Subcutaneous adipose tissue (tissue), 4 donors: ENCODE results near the gene WNK2. TPM values are rescaled to one million over a fixed set of nuclear protein-coding genes. Genes with fewer than 3 reads are reported as not detected.

Experiments
- total RNA-seq, 4 donors: library from RNA; depleted of rRNA; stranded (reverse); fragments of >200 nt; gene quantifications; one replicate each; pipeline ENCODE4 v1.1.0, GENCODE V29; 2016
- TF ChIP-seq, protein P1 (sequence below): fragments of 450-650 bp; IDR thresholded peaks from one replicate; pipeline ENCODE4 v1.5.1; 2016; ENCODE audit warnings: low read depth, mild to moderate bottlenecking, control low read depth, antibody characterized with exemption, moderate library complexity

WNK2 gene
- total RNA-seq, 4 donors from 2014 or later: not detected

GRCh38 chr9:93321220-93321610 is 137.3 kb downstream of the WNK2 start:
- TF ChIP-seq, protein P1, sequence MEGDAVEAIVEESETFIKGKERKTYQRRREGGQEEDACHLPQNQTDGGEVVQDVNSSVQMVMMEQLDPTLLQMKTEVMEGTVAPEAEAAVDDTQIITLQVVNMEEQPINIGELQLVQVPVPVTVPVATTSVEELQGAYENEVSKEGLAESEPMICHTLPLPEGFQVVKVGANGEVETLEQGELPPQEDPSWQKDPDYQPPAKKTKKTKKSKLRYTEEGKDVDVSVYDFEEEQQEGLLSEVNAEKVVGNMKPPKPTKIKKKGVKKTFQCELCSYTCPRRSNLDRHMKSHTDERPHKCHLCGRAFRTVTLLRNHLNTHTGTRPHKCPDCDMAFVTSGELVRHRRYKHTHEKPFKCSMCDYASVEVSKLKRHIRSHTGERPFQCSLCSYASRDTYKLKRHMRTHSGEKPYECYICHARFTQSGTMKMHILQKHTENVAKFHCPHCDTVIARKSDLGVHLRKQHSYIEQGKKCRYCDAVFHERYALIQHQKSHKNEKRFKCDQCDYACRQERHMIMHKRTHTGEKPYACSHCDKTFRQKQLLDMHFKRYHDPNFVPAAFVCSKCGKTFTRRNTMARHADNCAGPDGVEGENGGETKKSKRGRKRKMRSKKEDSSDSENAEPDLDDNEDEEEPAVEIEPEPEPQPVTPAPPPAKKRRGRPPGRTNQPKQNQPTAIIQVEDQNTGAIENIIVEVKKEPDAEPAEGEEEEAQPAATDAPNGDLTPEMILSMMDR: no peak

DNA sequence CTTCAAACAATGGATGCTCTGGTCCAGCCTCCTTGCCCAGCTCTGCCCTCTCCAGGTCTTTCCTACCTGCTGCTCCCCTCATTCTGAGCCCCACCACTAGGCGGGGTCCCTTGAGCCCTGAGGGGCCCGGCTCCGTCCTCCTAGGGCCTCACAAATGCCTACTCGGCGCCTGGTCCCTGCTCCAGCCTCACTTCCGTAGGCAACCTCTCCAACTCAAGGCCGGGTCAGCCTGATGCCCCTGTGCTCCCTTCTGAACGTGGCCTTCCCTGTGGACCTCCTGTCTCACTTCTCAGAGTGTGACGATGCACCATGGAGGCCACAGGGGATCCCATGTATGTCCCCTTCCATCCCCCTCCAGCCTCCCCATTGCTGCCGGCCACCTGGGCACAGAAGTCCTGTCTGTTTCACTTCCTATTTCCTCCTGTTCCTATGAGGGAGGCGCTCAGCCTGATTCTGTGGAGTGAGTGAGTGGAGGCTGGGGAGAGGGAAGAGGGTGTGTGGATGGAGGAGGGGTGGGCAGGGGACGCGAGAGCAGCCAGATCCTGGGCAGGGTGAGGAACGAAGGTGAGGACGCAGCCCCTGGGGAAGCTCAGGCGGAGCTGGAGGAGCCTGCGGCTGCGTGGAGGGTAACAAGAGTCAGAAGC is 140.4 kb downstream of the WNK2 start:
- TF ChIP-seq, protein P1: no peak

DNA sequence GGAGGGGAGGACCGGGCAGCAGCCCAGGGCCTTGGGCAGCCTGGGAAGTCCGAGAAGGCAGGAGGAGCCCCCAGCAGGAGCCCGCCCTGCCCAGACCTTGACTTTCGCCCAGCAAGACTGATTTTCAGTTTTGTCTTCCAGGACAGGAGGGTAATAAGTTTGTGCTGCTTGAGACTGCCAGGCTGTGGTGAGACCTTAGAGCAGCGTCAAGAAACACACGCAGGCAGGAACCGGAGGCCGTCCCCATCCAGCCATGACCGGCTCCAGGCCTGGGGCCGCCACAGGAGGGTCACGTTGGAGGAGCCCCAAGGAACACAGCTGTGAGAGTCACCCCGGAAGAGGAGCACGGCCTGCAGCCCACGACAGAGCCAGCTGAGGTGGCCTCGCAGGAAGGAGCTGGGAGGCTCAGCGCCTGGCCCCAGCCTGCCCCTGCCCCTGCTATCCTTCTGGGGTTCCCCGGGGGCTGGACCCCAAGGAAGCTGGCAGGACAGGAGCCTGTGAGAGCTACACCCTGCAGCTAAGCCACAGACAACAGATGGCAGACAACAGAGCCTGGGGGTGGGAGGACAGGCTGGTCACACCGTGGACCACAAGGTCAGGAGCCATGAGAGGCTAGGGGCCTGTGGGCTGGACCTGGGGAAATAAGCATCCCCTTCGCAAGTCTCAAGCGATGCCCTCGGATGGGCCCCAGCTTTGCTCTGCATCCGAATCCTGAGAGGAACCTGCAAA is 141.5 kb downstream of the WNK2 start:
- TF ChIP-seq, protein P1: no peak

DNA sequence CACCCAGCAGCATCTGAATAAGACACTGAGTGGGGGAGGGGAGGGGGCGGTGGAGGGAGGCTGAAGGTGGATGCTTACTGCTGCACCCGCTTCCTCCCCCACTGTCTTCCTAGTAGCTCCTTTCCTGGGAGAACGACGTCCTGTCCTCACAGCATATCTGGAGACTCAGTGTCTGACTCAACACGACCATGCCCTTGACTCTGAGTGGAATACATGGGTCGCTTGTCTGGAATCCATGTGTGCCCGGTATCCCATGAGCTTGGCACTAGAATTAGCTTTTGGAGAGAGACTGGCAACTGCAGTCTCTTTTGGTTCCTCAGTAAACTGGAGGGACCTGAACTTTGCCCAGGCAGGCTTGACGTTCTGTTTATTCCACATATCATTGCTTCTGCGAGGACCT is 142.1 kb downstream of the WNK2 start:
- TF ChIP-seq, protein P1: no peak

DNA sequence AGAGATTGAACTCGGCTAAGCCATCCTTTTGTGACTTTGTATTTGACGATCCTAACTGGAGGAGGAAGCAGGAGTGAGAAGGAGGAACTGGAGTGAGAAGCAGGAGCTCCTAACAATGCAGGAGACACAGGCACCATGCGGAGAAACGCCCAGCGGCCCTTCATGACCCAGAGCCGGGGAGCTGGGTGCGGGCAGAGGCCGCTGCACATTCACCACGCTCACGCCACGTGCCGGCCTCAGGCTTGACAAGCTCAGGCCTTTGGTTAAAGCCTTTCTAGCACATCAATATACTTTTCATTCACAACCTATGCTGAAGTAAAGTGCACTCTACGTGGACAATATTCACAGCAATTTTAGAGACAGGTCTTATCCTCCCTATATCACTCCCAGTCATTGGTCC is 142.7 kb downstream of the WNK2 start:
- TF ChIP-seq, protein P1: no peak

GRCh38 chr9:93329629-93330280 is 145.8 kb downstream of the WNK2 start:
- TF ChIP-seq, protein P1: no peak

- TF ChIP-seq, protein P1: no peak
These were observed 148.4 kb downstream of the WNK2 start for GRCh38 chr9:93332317-93332716.
